ENCODE measurements around the gene GOSR1.
A peak's percentile ranks its signal among the peaks of the same experiment; 100 is the strongest.
"Not testable (repeated sequence)": the region's sequence is repeated elsewhere in the genome, so short reads cannot be mapped to it uniquely, and the experiment has no call there.

GOSR1 gene

GRCh38 chr17:30555942-30556341 lies 78.7 kb downstream of the GOSR1 start:
- CTCF ChIA-PET = interaction anchor here (1.1 to 1.2 kb wide), 2 partner anchors 10 to 256 kb away, joined by 3 read pairs; no protein-coding TSS in a partner anchor
- Histone ChIP-seq H3K9me3 (ENCODE audit: control extremely low read depth in 1 of 5, control insufficient read depth in 4 of 5, insufficient read depth in 2 of 5, low read depth in 1 of 5, low read length in 4 of 5) (no peaks in the 10 kb centered on the region), H3K27me3 (replicated peaks in 2 of 5; ENCODE audit: control insufficient read depth in 4 of 5, insufficient read depth in 5 of 5, low read length in 4 of 5) (no peaks in the 10 kb centered on the region), H3K4me3 (ENCODE audit: control insufficient read depth in 1 of 7, extremely low read depth in 1 of 7, insufficient read depth in 4 of 7, low read depth in 2 of 7, low read length in 6 of 7) (no peak overlapping the region), H3K4me1 (ENCODE audit: control extremely low read depth in 1 of 4, control insufficient read depth in 4 of 4, insufficient read depth in 4 of 4, low read length in 3 of 4) (peaks cover 0 to 11% (median 4%) of the 10 kb centered on the region in 4 experiments), H3K27ac (ENCODE audit: insufficient read depth in 1 of 2, low read depth in 1 of 2, low read length in 2 of 2, poor library complexity in 1 of 2, severe bottlenecking in 2 of 2) (no peak overlapping the region), H3K36me3 (ENCODE audit: control insufficient read depth in 4 of 4, insufficient read depth in 4 of 4, low read length in 3 of 4) (no peaks in the 10 kb centered on the region)
- no peak for DNase-seq
- POLR2A ChIA-PET = no interaction called here
- WGBS (ENCODE audit: insufficient coverage) = 100% methylated on average over 5 of the region's 5 CpGs

GRCh38 chr17:30556374-30557332 lies 79.4 kb downstream of the GOSR1 start:
- Histone ChIP-seq H3K9me3 (ENCODE audit: control extremely low read depth in 1 of 5, control insufficient read depth in 4 of 5, insufficient read depth in 2 of 5, low read depth in 1 of 5, low read length in 4 of 5) (no peaks in the 10 kb centered on the region), H3K4me1 (ENCODE audit: control extremely low read depth in 1 of 4, control insufficient read depth in 4 of 4, insufficient read depth in 4 of 4, low read length in 3 of 4) (peaks cover 0 to 4% (median 0%) of the 10 kb centered on the region in 4 experiments), H3K36me3 (ENCODE audit: control insufficient read depth in 4 of 4, insufficient read depth in 4 of 4, low read length in 3 of 4) (no peaks in the 10 kb centered on the region), H3K4me3 (ENCODE audit: control insufficient read depth in 1 of 7, extremely low read depth in 1 of 7, insufficient read depth in 4 of 7, low read depth in 2 of 7, low read length in 6 of 7) (no peak overlapping the region), H3K27ac (ENCODE audit: insufficient read depth in 1 of 2, low read depth in 1 of 2, low read length in 2 of 2, poor library complexity in 1 of 2, severe bottlenecking in 2 of 2) (no peak overlapping the region), H3K27me3 (replicated peaks in 2 of 5; ENCODE audit: control insufficient read depth in 4 of 5, insufficient read depth in 5 of 5, low read length in 4 of 5) (no peaks in the 10 kb centered on the region)
- DNase-seq = no peak
- CTCF ChIA-PET = interaction anchor here (1.1 to 1.2 kb wide), 2 partner anchors 10 to 256 kb away, joined by 3 read pairs; no protein-coding TSS in a partner anchor
- POLR2A ChIA-PET = no interaction called here
- WGBS (ENCODE audit: insufficient coverage) = 90% methylated on average over 25 of the region's 26 CpGs

GRCh38 chr17:30557916-30558685 lies 80.9 kb downstream of the GOSR1 start:
- CTCF ChIA-PET = interaction anchor here (0.7 kb wide), 1 partner anchor 1112 kb away, joined by 6 read pairs; no protein-coding TSS in a partner anchor

DNA sequence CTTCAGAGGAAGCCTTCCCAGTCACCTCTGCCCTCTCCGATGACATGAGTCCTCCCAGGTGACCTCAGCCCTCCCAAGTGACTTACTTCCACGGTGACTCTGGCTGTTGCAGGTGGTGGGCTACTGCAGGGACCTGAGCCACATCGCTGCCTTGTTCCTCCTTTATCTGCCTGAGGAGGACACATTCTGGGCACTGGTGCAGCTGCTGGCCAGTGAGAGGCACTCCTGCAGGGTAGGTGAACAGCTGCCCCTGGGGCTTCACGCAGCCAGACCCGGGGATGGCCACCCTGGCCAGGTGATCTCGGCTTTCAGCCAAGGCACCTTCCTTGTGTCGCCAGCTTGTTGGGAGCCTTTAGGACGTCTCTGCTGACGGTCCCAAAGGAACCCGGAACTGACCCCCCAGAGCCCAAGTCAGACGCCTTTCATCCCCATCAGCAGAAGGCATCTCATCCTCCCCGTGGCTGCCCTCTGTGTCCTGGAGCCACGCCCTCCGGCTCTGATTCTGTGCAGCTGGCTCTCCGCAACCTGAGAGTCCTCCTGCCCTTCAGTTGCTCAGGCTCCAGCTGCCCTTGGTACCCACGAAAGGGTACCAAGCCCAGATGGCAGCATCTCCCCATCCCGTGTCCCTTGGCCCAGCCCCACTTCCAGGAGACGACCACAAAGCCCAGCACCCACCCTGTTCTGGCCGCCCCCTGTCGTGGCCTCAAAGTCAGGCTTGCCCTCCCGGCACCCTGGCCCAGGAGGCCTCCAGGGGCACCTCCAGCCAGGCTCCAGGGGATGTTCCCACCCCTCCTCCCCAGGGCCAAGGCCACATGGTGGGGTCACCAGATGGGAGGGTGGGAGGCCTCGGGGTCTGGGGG lies 81.7 kb downstream of the GOSR1 start:
- CTCF ChIA-PET = no interaction called here
- Histone ChIP-seq H3K27ac (ENCODE audit: insufficient read depth in 1 of 2, low read depth in 1 of 2, low read length in 2 of 2, poor library complexity in 1 of 2, severe bottlenecking in 2 of 2) (no peak overlapping the region), H3K4me1 (ENCODE audit: control extremely low read depth in 1 of 4, control insufficient read depth in 4 of 4, insufficient read depth in 4 of 4, low read length in 3 of 4) (peaks cover 0 to 9% (median 0%) of the 10 kb centered on the region in 4 experiments), H3K27me3 (replicated peaks in 2 of 5; ENCODE audit: control insufficient read depth in 4 of 5, insufficient read depth in 5 of 5, low read length in 4 of 5) (no peaks in the 10 kb centered on the region), H3K36me3 (ENCODE audit: control insufficient read depth in 4 of 4, insufficient read depth in 4 of 4, low read length in 3 of 4) (no peaks in the 10 kb centered on the region), H3K9me3 (ENCODE audit: control extremely low read depth in 1 of 5, control insufficient read depth in 4 of 5, insufficient read depth in 2 of 5, low read depth in 1 of 5, low read length in 4 of 5) (no peaks in the 10 kb centered on the region), H3K4me3 (ENCODE audit: control insufficient read depth in 1 of 7, extremely low read depth in 1 of 7, insufficient read depth in 4 of 7, low read depth in 2 of 7, low read length in 6 of 7) (no peak overlapping the region)
- 97% methylated on average over 16 of the region's 22 CpGs for WGBS (ENCODE audit: insufficient coverage)
- POLR2A ChIA-PET = no interaction called here
- DNase-seq = no peak

More at GRCh38 chr17:30557916-30558685, 80.9 kb downstream of the GOSR1 start:
- WGBS (ENCODE audit: insufficient coverage) = 79% methylated on average over 6 of the region's 8 CpGs
- Histone ChIP-seq H3K36me3 (ENCODE audit: control insufficient read depth in 4 of 4, insufficient read depth in 4 of 4, low read length in 3 of 4) (no peaks in the 10 kb centered on the region), H3K27me3 (replicated peaks in 2 of 5; ENCODE audit: control insufficient read depth in 4 of 5, insufficient read depth in 5 of 5, low read length in 4 of 5) (no peaks in the 10 kb centered on the region), H3K27ac (ENCODE audit: insufficient read depth in 1 of 2, low read depth in 1 of 2, low read length in 2 of 2, poor library complexity in 1 of 2, severe bottlenecking in 2 of 2) (no peak overlapping the region), H3K4me1 (ENCODE audit: control extremely low read depth in 1 of 4, control insufficient read depth in 4 of 4, insufficient read depth in 4 of 4, low read length in 3 of 4) (peaks cover 0 to 4% (median 0%) of the 10 kb centered on the region in 4 experiments), H3K9me3 (ENCODE audit: control extremely low read depth in 1 of 5, control insufficient read depth in 4 of 5, insufficient read depth in 2 of 5, low read depth in 1 of 5, low read length in 4 of 5) (no peaks in the 10 kb centered on the region), H3K4me3 (ENCODE audit: control insufficient read depth in 1 of 7, extremely low read depth in 1 of 7, insufficient read depth in 4 of 7, low read depth in 2 of 7, low read length in 6 of 7) (no peak overlapping the region)
- POLR2A ChIA-PET = no interaction called here
- peak in 1 of 3 donors; percentile 19 for DNase-seq

GRCh38 chr17:30559656-30560055 lies 82.4 kb downstream of the GOSR1 start:
- no peak for DNase-seq
- no peaks in the 10 kb centered on the region for H3K27me3 ChIP-seq (replicated peaks in 2 of 5; ENCODE audit: control insufficient read depth in 4 of 5, insufficient read depth in 5 of 5, low read length in 4 of 5)
- 100% methylated on average over 7 of the region's 7 CpGs for WGBS (ENCODE audit: insufficient coverage)
- CTCF ChIA-PET = no interaction called here
- H3K4me3 ChIP-seq (ENCODE audit: control insufficient read depth in 1 of 7, extremely low read depth in 1 of 7, insufficient read depth in 4 of 7, low read depth in 2 of 7, low read length in 6 of 7) = no peak overlapping the region
- POLR2A ChIA-PET = no interaction called here
- no peak overlapping the region for H3K27ac ChIP-seq (ENCODE audit: insufficient read depth in 1 of 2, low read depth in 1 of 2, low read length in 2 of 2, poor library complexity in 1 of 2, severe bottlenecking in 2 of 2)
- H3K4me1 ChIP-seq (ENCODE audit: control extremely low read depth in 1 of 4, control insufficient read depth in 4 of 4, insufficient read depth in 4 of 4, low read length in 3 of 4) = peaks cover 0 to 13% (median 5%) of the 10 kb centered on the region in 4 experiments
- no peaks in the 10 kb centered on the region for H3K36me3 ChIP-seq (ENCODE audit: control insufficient read depth in 4 of 4, insufficient read depth in 4 of 4, low read length in 3 of 4)
- no peaks in the 10 kb centered on the region for H3K9me3 ChIP-seq (ENCODE audit: control extremely low read depth in 1 of 5, control insufficient read depth in 4 of 5, insufficient read depth in 2 of 5, low read depth in 1 of 5, low read length in 4 of 5)

DNA sequence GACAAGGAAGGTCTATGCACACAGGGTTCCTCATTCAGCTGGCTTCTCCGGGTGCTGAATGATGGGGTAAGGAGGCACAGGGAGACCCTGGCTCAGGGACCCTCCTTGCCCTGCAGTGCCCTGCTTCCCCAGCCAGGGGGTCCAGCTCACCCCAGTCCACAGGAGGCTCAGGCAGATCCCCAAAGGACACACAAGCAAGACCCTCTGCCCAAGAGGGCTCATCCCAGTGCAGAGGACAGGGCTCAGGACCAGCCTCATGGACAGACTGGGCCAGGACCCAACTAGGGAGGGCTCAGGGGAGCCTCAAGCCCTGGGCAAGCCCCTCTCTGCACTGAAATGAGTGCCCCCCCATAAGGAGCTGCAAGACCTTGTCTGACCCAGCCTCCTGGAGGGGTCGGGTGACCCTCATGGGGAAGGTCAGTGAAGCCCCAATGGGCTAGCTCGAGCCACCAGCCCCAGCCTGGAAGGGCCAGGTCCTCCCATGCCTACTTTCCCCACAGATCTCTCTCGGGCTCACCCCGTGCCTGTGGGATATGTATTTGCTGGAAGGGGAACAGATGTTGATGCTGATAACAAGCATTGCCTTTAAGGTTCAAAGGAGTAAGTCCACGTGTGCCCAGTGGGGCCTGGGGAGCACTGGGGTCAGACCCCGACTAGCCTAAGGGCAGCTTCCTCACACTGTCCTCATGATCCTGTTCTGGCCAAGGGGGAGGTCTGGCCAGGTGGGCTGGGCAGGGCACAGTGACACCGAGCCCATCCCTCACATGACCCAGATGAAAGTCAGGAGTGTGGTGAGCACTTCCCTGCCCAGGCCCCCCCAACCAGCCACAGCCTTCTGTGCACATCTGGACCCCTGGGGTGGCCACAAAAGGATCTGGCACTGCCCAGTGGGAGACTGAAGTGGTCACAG lies 83.2 kb downstream of the GOSR1 start:
- CTCF ChIA-PET; H3K9me3 ChIP-seq (ENCODE audit: control extremely low read depth in 1 of 5, control insufficient read depth in 4 of 5, insufficient read depth in 2 of 5, low read depth in 1 of 5, low read length in 4 of 5); POLR2A ChIA-PET; H3K4me3 ChIP-seq (ENCODE audit: control insufficient read depth in 1 of 7, extremely low read depth in 1 of 7, insufficient read depth in 4 of 7, low read depth in 2 of 7, low read length in 6 of 7); H3K27ac ChIP-seq (ENCODE audit: insufficient read depth in 1 of 2, low read depth in 1 of 2, low read length in 2 of 2, poor library complexity in 1 of 2, severe bottlenecking in 2 of 2); H3K27me3 ChIP-seq (replicated peaks in 2 of 5; ENCODE audit: control insufficient read depth in 4 of 5, insufficient read depth in 5 of 5, low read length in 4 of 5); H3K36me3 ChIP-seq (ENCODE audit: control insufficient read depth in 4 of 4, insufficient read depth in 4 of 4, low read length in 3 of 4); DNase-seq: not testable (repeated sequence)
- H3K4me1 ChIP-seq (ENCODE audit: control extremely low read depth in 1 of 4, control insufficient read depth in 4 of 4, insufficient read depth in 4 of 4, low read length in 3 of 4) = peaks cover 0 to 20% (median 6%) of the 10 kb centered on the region in 4 experiments
- WGBS (ENCODE audit: insufficient coverage) = 70% methylated on average over 5 of the region's 8 CpGs
